ENCODE measurements around the gene DCBLD1.

DNA sequence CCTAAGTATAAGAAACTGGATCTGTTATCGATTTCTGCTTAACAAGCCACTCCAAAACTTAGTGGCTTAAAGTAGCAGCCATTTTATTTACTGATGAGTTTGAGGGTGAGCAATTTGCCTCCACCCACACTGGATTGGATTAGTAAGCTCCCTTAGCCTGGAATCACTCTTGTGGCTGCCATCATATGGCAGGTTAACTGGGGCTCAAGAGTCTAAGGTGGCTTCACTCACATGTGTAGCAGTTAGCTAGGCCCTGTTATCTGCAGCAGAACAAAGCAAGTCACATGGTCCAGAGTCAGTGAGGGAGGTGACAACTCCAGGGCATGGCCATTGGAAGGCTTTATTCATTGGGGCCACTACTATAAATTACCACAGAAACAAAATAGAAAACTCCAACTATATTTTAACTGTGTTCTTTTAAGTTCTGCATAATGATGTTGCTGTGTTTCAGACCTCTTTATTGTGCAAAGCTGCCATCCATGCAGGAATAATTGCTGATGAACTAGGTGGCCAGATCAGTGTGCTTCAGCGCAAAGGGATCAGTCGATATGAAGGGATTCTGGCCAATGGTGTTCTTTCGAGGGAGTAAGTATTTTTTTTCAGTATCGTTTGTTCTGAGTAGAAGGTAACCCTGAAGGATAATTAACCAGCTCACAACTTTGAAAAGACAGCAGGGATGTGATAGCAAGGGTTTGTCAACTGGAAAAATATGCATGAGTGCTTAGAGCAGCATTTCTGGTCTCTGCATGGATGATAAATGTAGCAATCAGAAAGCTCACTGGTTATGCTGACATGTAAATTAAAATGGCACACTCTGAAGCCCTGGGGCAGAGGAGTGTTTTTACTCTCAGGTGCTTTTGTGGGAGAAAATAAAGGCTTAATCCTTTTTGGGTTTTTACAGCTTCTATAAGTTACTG lies 49.6 kb downstream of the DCBLD1 start:
- TF ChIP-seq, protein P1, sequence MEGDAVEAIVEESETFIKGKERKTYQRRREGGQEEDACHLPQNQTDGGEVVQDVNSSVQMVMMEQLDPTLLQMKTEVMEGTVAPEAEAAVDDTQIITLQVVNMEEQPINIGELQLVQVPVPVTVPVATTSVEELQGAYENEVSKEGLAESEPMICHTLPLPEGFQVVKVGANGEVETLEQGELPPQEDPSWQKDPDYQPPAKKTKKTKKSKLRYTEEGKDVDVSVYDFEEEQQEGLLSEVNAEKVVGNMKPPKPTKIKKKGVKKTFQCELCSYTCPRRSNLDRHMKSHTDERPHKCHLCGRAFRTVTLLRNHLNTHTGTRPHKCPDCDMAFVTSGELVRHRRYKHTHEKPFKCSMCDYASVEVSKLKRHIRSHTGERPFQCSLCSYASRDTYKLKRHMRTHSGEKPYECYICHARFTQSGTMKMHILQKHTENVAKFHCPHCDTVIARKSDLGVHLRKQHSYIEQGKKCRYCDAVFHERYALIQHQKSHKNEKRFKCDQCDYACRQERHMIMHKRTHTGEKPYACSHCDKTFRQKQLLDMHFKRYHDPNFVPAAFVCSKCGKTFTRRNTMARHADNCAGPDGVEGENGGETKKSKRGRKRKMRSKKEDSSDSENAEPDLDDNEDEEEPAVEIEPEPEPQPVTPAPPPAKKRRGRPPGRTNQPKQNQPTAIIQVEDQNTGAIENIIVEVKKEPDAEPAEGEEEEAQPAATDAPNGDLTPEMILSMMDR (tag by site-specific recombination; IDR thresholded peaks at IDR 0.05) = no peak
- TF ChIP-seq ZNF48 (tag by site-specific recombination; IDR thresholded peaks at IDR 0.05) (no peak), ZNF24 (tag by site-specific recombination; IDR thresholded peaks at IDR 0.05) (no peak), ZNF19 (tag by site-specific recombination; IDR thresholded peaks at IDR 0.05; ENCODE audit: low read depth) (no peak), ZNF23 (tag by site-specific recombination; IDR thresholded peaks at IDR 0.05; ENCODE audit: borderline replicate concordance) (no peak), YY1 (tag by site-specific recombination; IDR thresholded peaks at IDR 0.05) (no peak), REPIN1 (tag by site-specific recombination; IDR thresholded peaks at IDR 0.05; ENCODE audit: low read depth) (no peak)
- TF ChIP-seq, protein P2, sequence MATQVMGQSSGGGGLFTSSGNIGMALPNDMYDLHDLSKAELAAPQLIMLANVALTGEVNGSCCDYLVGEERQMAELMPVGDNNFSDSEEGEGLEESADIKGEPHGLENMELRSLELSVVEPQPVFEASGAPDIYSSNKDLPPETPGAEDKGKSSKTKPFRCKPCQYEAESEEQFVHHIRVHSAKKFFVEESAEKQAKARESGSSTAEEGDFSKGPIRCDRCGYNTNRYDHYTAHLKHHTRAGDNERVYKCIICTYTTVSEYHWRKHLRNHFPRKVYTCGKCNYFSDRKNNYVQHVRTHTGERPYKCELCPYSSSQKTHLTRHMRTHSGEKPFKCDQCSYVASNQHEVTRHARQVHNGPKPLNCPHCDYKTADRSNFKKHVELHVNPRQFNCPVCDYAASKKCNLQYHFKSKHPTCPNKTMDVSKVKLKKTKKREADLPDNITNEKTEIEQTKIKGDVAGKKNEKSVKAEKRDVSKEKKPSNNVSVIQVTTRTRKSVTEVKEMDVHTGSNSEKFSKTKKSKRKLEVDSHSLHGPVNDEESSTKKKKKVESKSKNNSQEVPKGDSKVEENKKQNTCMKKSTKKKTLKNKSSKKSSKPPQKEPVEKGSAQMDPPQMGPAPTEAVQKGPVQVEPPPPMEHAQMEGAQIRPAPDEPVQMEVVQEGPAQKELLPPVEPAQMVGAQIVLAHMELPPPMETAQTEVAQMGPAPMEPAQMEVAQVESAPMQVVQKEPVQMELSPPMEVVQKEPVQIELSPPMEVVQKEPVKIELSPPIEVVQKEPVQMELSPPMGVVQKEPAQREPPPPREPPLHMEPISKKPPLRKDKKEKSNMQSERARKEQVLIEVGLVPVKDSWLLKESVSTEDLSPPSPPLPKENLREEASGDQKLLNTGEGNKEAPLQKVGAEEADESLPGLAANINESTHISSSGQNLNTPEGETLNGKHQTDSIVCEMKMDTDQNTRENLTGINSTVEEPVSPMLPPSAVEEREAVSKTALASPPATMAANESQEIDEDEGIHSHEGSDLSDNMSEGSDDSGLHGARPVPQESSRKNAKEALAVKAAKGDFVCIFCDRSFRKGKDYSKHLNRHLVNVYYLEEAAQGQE (tag by site-specific recombination; IDR thresholded peaks at IDR 0.05) = no peak
- TF ChIP-seq, protein P3, sequence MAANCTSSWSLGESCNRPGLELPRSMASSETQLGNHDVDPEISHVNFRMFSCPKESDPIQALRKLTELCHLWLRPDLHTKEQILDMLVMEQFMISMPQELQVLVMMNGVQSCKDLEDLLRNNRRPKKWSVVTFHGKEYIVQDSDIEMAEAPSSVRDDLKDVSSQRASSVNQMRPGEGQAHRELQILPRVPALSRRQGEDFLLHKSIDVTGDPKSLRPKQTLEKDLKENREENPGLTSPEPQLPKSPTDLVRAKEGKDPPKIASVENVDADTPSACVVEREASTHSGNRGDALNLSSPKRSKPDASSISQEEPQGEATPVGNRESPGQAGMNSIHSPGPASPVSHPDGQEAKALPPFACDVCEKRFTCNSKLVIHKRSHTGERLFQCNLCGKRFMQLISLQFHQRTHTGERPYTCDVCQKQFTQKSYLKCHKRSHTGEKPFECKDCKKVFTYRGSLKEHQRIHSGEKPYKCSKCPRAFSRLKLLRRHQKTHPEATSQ (tag by site-specific recombination; IDR thresholded peaks at IDR 0.05) = no peak
- TF ChIP-seq, protein P4, sequence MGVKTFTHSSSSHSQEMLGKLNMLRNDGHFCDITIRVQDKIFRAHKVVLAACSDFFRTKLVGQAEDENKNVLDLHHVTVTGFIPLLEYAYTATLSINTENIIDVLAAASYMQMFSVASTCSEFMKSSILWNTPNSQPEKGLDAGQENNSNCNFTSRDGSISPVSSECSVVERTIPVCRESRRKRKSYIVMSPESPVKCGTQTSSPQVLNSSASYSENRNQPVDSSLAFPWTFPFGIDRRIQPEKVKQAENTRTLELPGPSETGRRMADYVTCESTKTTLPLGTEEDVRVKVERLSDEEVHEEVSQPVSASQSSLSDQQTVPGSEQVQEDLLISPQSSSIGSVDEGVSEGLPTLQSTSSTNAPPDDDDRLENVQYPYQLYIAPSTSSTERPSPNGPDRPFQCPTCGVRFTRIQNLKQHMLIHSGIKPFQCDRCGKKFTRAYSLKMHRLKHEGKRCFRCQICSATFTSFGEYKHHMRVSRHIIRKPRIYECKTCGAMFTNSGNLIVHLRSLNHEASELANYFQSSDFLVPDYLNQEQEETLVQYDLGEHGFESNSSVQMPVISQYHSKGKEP (tag by site-specific recombination; IDR thresholded peaks at IDR 0.05) = no peak
- TF ChIP-seq, protein P5, sequence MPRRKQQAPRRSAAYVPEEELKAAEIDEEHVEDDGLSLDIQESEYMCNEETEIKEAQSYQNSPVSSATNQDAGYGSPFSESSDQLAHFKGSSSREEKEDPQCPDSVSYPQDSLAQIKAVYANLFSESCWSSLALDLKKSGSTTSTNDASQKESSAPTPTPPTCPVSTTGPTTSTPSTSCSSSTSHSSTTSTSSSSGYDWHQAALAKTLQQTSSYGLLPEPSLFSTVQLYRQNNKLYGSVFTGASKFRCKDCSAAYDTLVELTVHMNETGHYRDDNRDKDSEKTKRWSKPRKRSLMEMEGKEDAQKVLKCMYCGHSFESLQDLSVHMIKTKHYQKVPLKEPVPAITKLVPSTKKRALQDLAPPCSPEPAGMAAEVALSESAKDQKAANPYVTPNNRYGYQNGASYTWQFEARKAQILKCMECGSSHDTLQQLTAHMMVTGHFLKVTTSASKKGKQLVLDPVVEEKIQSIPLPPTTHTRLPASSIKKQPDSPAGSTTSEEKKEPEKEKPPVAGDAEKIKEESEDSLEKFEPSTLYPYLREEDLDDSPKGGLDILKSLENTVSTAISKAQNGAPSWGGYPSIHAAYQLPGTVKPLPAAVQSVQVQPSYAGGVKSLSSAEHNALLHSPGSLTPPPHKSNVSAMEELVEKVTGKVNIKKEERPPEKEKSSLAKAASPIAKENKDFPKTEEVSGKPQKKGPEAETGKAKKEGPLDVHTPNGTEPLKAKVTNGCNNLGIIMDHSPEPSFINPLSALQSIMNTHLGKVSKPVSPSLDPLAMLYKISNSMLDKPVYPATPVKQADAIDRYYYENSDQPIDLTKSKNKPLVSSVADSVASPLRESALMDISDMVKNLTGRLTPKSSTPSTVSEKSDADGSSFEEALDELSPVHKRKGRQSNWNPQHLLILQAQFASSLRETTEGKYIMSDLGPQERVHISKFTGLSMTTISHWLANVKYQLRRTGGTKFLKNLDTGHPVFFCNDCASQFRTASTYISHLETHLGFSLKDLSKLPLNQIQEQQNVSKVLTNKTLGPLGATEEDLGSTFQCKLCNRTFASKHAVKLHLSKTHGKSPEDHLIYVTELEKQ (tag by site-specific recombination; IDR thresholded peaks at IDR 0.05; ENCODE audit: borderline replicate concordance) = no peak
